ENCODE results near the gene UGT3A1.

The UGT3A1 gene

DNA sequence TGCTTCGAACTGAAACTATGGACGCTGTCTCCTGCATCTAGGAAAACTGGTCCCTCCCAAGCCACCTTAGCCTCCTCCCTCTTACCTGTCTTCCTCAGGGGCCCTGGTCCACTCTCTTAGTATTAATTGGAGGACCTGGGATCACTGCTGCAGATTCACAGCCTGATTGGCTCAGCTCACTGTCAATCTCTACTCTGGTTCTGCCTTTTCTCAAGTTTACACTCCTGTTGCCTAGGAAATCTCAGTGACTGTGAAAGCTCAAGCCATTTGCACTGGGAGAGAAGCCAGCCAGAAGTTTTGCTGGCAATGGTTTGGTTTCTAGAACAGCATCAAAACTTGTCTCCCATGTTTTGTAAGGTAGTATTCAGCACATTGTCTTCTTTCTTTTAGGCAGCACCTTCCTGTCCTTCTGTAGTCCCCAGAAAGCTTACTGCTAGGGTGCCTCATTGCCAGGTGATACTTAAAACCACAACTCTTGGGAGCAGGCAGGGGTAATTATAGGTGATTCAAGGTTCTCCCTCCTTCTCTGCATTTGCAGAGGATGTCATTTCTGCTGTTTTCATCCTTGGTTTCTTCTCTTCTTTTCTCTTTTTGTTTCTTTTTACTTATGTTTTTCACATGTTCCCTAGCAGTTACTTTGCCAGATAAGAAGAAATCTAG, 52.5 kb downstream of the UGT3A1 start, which contains the start of gene CAPSL:
CAPSL (minus strand) TSS at position 55 of the 660 bp plus-strand sequence. CDS start 17,502 bp downstream, outside the sequence.
- no peak for TF ChIP-seq Cebpa-rat (IDR thresholded peaks at IDR 0.05)
- H3K4me3 ChIP-seq: no peak within 1 kb of the TSS
- no peaks in the 10 kb centered on the region for H4K20me1 ChIP-seq
- H3K36me3 ChIP-seq: no peaks in the 10 kb centered on the region
- peaks cover 0 to 14% (median 0%) of the 10 kb centered on the region in 11 experiments; a peak in 2 of 22 replicates for H3K9me3 ChIP-seq (replicated peaks in 1 of 11)
- H3K4me1 ChIP-seq: peaks cover 0 to 11% (median 9%) of the 10 kb centered on the region in 10 experiments; a peak in 14 of 20 replicates
- H3K9ac ChIP-seq: no peak within 1 kb of the TSS
- no peaks in the 10 kb centered on the region for H3K27me3 ChIP-seq
- H3K4me2 ChIP-seq: no peak within 1 kb of the TSS
- no peak within 1 kb of the TSS for H3K27ac ChIP-seq

DNA sequence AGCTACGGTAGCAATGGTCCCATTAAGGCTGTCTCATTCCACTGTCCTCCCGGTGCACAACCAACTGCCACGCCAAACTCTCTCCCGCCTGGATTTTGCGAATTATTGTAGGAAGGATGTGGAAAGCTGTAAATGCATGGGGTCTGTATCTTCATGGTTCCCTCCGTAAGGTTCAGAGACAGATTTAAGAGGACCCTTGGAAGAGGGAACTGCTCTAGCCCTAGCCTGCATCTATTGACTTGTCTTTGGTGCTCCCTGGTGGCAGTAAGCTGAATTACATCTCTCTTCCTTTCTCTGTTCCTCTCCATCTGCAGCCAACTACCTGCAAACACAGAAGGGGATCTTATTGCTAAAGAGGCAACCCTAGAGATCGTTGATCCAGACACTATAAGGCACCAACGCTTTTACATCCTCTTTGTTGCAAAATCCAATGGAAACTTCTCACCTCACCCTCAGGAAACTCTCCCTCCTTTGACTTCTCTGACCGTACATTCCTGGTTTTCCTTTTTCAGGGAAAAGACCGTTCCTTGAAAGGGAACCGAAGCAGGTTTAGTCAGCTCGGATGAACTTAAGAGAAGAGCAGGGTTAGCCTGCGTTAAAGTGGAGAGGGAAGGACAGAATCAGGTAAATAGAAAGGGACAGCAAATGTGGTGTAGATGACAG, 64.7 kb downstream of the UGT3A1 start:
- H3K27me3 ChIP-seq: no peaks in the 10 kb centered on the region
- no peak for TF ChIP-seq Cebpa-rat (IDR thresholded peaks at IDR 0.05)
- H3K4me1 ChIP-seq: peaks cover 12 to 53% (median 45%) of the 10 kb centered on the region in 10 experiments; a peak in 19 of 20 replicates
- peak overlapping the region in 7 of 11 experiments; percentile 75 to 84 (median 79); a peak in 9 of 22 replicates for H3K4me2 ChIP-seq
- no peaks in the 10 kb centered on the region for H3K36me3 ChIP-seq
- 0 out of 22 replicates have a peak, but pooled peaks cover 0 to 2% (median 0%) of the 10 kb centered on the region in 11 experiments for H3K9me3 ChIP-seq (replicated peaks in 1 of 11)
- H4K20me1 ChIP-seq: no peaks in the 10 kb centered on the region
- peak overlapping the region in 1 of 11 experiments; percentile 7; a peak in 1 of 22 replicates for H3K9ac ChIP-seq
- H3K4me3 ChIP-seq: no peak overlapping the region
- H3K27ac ChIP-seq: peak overlapping the region in 4 of 11 experiments; percentile 54 to 82 (median 78); a peak in 7 of 22 replicates

DNA sequence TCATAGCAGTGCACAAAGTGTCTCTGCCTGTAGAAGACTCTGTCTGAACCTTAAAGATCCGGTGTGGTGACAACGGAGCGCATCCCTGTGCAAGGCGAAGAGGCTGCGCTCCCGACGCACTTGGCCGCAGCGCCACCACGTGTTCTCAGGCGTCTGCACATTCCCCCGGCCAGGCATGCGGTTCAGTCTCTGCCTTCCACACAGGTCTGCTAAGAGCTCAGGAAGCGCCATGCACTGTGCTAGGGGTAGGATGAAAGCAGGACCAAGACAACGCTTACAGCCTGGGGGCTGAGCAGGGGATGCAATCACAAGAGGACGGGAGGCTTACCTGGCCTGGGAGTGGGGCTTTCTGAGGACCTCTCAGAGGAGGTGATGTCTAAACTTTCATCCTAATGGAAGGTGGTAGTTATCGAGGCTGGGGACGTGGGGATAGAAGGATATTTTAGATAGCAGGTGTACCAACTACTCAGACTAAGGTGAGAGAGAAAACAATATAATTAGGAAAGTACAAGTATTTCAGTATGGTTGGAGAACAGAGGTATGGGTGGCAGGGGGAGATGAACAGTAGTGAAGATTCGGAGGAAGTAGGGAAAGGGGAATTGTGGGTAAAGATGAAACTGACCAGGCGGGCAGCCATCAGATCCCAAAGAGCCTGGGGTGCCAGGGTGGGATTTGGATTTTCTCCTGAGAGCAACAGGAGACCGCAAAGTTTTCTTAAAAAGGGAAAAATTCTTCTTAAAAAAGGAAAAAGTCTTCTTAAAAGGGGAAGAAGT, 66.1 kb downstream of the UGT3A1 start:
- H3K9ac ChIP-seq: peak overlapping the region in 9 of 11 experiments; percentile 17 to 72 (median 54); a peak in 15 of 22 replicates
- H3K4me2 ChIP-seq: peak overlapping the region; percentile 75 to 95 (median 81)
- H3K36me3 ChIP-seq: peaks cover 0 to 5% (median under 1%) of the 10 kb centered on the region in 11 experiments; a peak in 7 of 22 replicates
- peak overlapping the region in 8 of 11 experiments; percentile 30 to 82 (median 69); a peak in 15 of 22 replicates for H3K27ac ChIP-seq
- H3K4me1 ChIP-seq: peaks cover 12 to 67% (median 56%) of the 10 kb centered on the region in 10 experiments; a peak in 19 of 20 replicates
- no peaks in the 10 kb centered on the region for H4K20me1 ChIP-seq
- H3K27me3 ChIP-seq: no peaks in the 10 kb centered on the region
- peaks cover 2 to 12% (median 9%) of the 10 kb centered on the region in 11 experiments for H3K9me3 ChIP-seq (replicated peaks in 1 of 11)
- peak overlapping the region in 8 of 10 experiments; percentile 23 to 57 (median 36); a peak in 14 of 20 replicates for H3K4me3 ChIP-seq
- no peak for TF ChIP-seq Cebpa-rat (IDR thresholded peaks at IDR 0.05)

- Histone ChIP-seq H3K27me3 (no peaks in the 10 kb centered on the region), H3K36me3 (peaks cover 0 to 12% (median 8%) of the 10 kb centered on the region in 11 experiments; a peak in 9 of 22 replicates), H3K4me1 (peaks cover 12 to 73% (median 56%) of the 10 kb centered on the region in 10 experiments; a peak in 19 of 20 replicates), H3K9ac (peak overlapping the region in 7 of 11 experiments; percentile 50 to 72 (median 55); a peak in 12 of 22 replicates), H3K27ac (peak overlapping the region in 8 of 11 experiments; percentile 12 to 82 (median 69); a peak in 14 of 22 replicates), H4K20me1 (no peaks in the 10 kb centered on the region), H3K4me2 (peak overlapping the region; percentile 75 to 95 (median 81)), H3K9me3 (replicated peaks in 1 of 11) (peaks cover 10 to 20% (median 17%) of the 10 kb centered on the region in 11 experiments), H3K4me3 (peak overlapping the region in 3 of 10 experiments; percentile 8 to 57 (median 23); a peak in 4 of 20 replicates)
- TF ChIP-seq Cebpa-rat (IDR thresholded peaks at IDR 0.05): no peak
Measured at GRCh38 chr5:35924122-35924949, 66.9 kb downstream of the UGT3A1 start.

GRCh38 chr5:35922468-35922867, 68.7 kb downstream of the UGT3A1 start:
- H3K36me3 ChIP-seq: peaks cover 0 to 22% (median 8%) of the 10 kb centered on the region in 11 experiments; a peak in 9 of 22 replicates
- H3K4me3 ChIP-seq: no peak overlapping the region
- H3K4me2 ChIP-seq: peak overlapping the region in 7 of 11 experiments; percentile 23 to 60 (median 51); a peak in 12 of 22 replicates
- no peak for TF ChIP-seq Cebpa-rat (IDR thresholded peaks at IDR 0.05)
- no peaks in the 10 kb centered on the region for H4K20me1 ChIP-seq
- H3K9ac ChIP-seq: peak overlapping the region in 1 of 11 experiments; percentile 37; a peak in 1 of 22 replicates
- H3K27me3 ChIP-seq: no peaks in the 10 kb centered on the region
- peaks cover 22 to 37% (median 35%) of the 10 kb centered on the region in 11 experiments for H3K9me3 ChIP-seq (replicated peaks in 1 of 11)
- H3K27ac ChIP-seq: peak overlapping the region in 5 of 11 experiments; percentile 26 to 56 (median 37); a peak in 10 of 22 replicates
- peaks cover 12 to 76% (median 56%) of the 10 kb centered on the region in 10 experiments; a peak in 19 of 20 replicates for H3K4me1 ChIP-seq

DNA sequence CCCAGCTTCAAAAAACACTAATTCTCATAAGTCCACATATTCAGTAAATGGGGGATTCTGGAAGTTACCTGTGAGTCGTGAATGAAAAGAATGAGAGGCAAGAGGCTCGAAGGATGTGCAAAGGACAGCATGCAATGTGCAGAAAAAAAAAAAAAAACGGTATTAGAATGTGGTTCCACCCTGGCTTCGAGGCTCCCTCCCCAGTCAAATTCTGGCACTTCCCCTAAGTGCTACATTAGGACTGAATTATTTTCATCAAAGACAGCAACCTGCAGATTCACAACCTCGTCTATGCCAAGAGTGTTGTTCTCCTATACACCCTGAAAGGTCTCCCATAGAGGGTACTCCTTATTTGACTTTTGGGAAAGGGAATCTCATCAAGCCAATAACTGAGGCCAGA, 69.3 kb downstream of the UGT3A1 start:
- H3K4me2 ChIP-seq: peak overlapping the region in 8 of 11 experiments; percentile 10 to 60 (median 49); a peak in 12 of 22 replicates
- peaks cover 0 to 22% (median 8%) of the 10 kb centered on the region in 11 experiments; a peak in 9 of 22 replicates for H3K36me3 ChIP-seq
- H3K27me3 ChIP-seq: no peaks in the 10 kb centered on the region
- no peak for TF ChIP-seq Cebpa-rat (IDR thresholded peaks at IDR 0.05)
- peaks cover 12 to 75% (median 56%) of the 10 kb centered on the region in 10 experiments; a peak in 19 of 20 replicates for H3K4me1 ChIP-seq
- peak overlapping the region in 5 of 11 experiments; percentile 26 to 56 (median 37); a peak in 9 of 22 replicates for H3K27ac ChIP-seq
- no peaks in the 10 kb centered on the region for H4K20me1 ChIP-seq
- peaks cover 22 to 42% (median 38%) of the 10 kb centered on the region in 11 experiments for H3K9me3 ChIP-seq (replicated peaks in 1 of 11)
- no peak overlapping the region for H3K4me3 ChIP-seq
- no peak overlapping the region; a peak in 1 of 22 replicates for H3K9ac ChIP-seq

DNA sequence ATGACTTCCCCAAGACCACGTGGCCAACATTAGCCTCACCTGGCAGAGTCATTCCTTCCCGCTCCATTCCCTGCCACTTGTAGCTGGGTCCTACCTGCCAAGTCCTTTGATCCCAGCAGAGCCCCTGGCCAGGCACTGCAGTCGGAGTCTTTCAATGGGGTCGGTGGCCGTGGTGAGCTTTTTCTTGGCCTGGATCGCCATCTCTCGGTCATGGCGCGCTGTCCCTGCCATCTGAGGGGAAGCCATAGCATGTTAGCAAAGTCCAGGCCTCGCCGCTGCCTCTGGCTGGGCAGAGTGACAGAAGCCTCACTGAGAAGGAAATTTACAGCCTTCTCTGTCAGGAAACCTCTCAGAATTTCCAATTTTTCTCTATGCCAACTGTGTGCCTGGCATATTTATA, 70.3 kb downstream of the UGT3A1 start:
- TF ChIP-seq Cebpa-rat (IDR thresholded peaks at IDR 0.05): no peak
- Histone ChIP-seq H3K9me3 (replicated peaks in 1 of 11) (peaks cover 22 to 52% (median 44%) of the 10 kb centered on the region in 11 experiments), H4K20me1 (no peaks in the 10 kb centered on the region), H3K4me3 (peak overlapping the region in 1 of 10 experiments; percentile 36; a peak in 1 of 20 replicates), H3K4me2 (peak overlapping the region in 7 of 11 experiments; percentile 5 to 60 (median 51); a peak in 8 of 22 replicates), H3K9ac (no peak overlapping the region), H3K36me3 (peaks cover 0 to 22% (median 8%) of the 10 kb centered on the region in 11 experiments; a peak in 9 of 22 replicates), H3K4me1 (peaks cover 8 to 69% (median 51%) of the 10 kb centered on the region in 10 experiments; a peak in 19 of 20 replicates), H3K27ac (peak overlapping the region in 6 of 11 experiments; percentile 23 to 56 (median 48); a peak in 10 of 22 replicates), H3K27me3 (no peaks in the 10 kb centered on the region)
